GM12878 (cell line): ENCODE results near the gene CA11. TPM values are rescaled to one million over a fixed set of nuclear protein-coding genes. Genes with fewer than 3 reads are reported as not detected.

Experiments used
- ATAC-seq: fragments of 200-7000 bp; cut with Tn5 transposase; 3 replicates; pipeline ENCODE4 v1.9.1; 2020; ENCODE audit warnings: mild to moderate bottlenecking, moderate library complexity
- BruUV-seq: library from RNA; stranded (reverse); fragments of 400-500 nt; replicated peaks from 2 replicates; lab custom pipeline; 2021; lab: Mats Ljungman, UMichigan
- CTCF ChIA-PET: fragments of 300-600 bp; sonication (Branson Sonifier 250); formaldehyde crosslinking; extraction: SDS; loops from one replicate; lab custom pipeline; 2021; ENCODE audit warnings: inconsistent platforms; lab: Yijun Ruan, JAX
- POLR2A ChIA-PET: fragments of 350-600 bp; formaldehyde crosslinking; extraction: SDS; loops from one replicate; lab custom pipeline; 2021; ENCODE audit warnings: inconsistent platforms; lab: Charles Lee
- RAD21 ChIA-PET: fragments of 300-600 bp; sonication (Branson Sonifier 250); formaldehyde crosslinking; loops from one replicate; lab custom pipeline; 2023; ENCODE audit warnings: antibody characterized with exemption; ENCODE audit not compliant: unreplicated experiment; lab: Charles Lee
- SMC1A ChIA-PET: fragments of 300-600 bp; sonication (Branson Sonifier 250); formaldehyde crosslinking; loops from one replicate; lab custom pipeline; 2023; ENCODE audit not compliant: unreplicated experiment, uncharacterized antibody; lab: Charles Lee
- DNase-seq: peaks from one replicate; pipeline ENCODE4 v3.0.0-alpha.2; 2011; ENCODE audit warnings: low read depth, low spot score
- FAIRE-seq: peaks from 3 replicates; lab custom pipeline; 2011; peaks lifted over from hg19 to GRCh38; lab: Jason Lieb, UNC
- H2AFZ ChIP-seq: 2 replicates; pipeline ENCODE4 v1.6.0; 2011; ENCODE audit warnings: low read depth, low read length, control low read depth; ENCODE audit not compliant: control insufficient read depth
- H3K27ac ChIP-seq: 2 replicates; pipeline ENCODE4 v1.5.1; 2011; ENCODE audit warnings: control low read depth; ENCODE audit not compliant: control insufficient read depth, insufficient read depth
- H3K27me3 ChIP-seq, 2 experiments: replicated peaks in 1 of 2; 2 replicates each; pipeline versions ENCODE4 v1.6.0 to v1.6.1; 2011; ENCODE audit warnings: low read length in 1 of 2; ENCODE audit not compliant: control insufficient read depth in 2 of 2, insufficient read depth in 2 of 2
- H3K36me3 ChIP-seq, 2 experiments: 2 replicates each; pipeline ENCODE4 v1.5.1; 2011; ENCODE audit warnings: low read length in 1 of 2; ENCODE audit not compliant: control insufficient read depth in 2 of 2, insufficient read depth in 2 of 2
- H3K4me1 ChIP-seq: 2 replicates; pipeline ENCODE4 v1.6.1; 2011; ENCODE audit warnings: mild to moderate bottlenecking, low read length, moderate library complexity, mixed read lengths; ENCODE audit not compliant: control insufficient read depth, insufficient read depth
- H3K4me2 ChIP-seq: 2 replicates; pipeline ENCODE4 v1.6.0; 2011; ENCODE audit warnings: control low read depth; ENCODE audit not compliant: control insufficient read depth, insufficient read depth
- H3K4me3 ChIP-seq: fragments of 200-600 bp; sonication (generic); 2 replicates; pipeline ENCODE4 v1.5.1; 2016
- H3K79me2 ChIP-seq: 2 replicates; pipeline ENCODE4 v1.6.0; 2011; ENCODE audit warnings: low read length; ENCODE audit not compliant: control insufficient read depth, insufficient read depth
- H3K9ac ChIP-seq: 2 replicates; pipeline ENCODE4 v1.8.0; 2011; ENCODE audit warnings: low read length, control low read depth, mixed read lengths; ENCODE audit not compliant: control insufficient read depth, insufficient read depth
- H3K9me3 ChIP-seq: replicated peaks from 3 replicates; pipeline ENCODE4 v1.5.1; 2011; ENCODE audit warnings: mild to moderate bottlenecking, low read length; ENCODE audit not compliant: control insufficient read depth, insufficient read depth
- H4K20me1 ChIP-seq: 2 replicates; pipeline ENCODE4 v1.6.0; 2011; ENCODE audit not compliant: control insufficient read depth, insufficient read depth
- CHD1 ChIP-seq: IDR thresholded peaks from 2 replicates; pipeline ENCODE4 v1.6.1; 2012; ENCODE audit warnings: low read depth, low read length, improper control_type of control experiment
- CHD4 ChIP-seq: fragments of 200-600 bp; sonication (generic); IDR thresholded peaks from 2 replicates; pipeline ENCODE4 v1.6.1; 2016; ENCODE audit warnings: mild to moderate bottlenecking
- NFXL1 ChIP-seq: fragments of 450-650 bp; IDR thresholded peaks from 2 replicates; pipeline ENCODE4 v1.6.1; 2017; ENCODE audit warnings: antibody characterized with exemption, mild to moderate bottlenecking, borderline replicate concordance
- PAX5 ChIP-seq: IDR thresholded peaks from 2 replicates; pipeline ENCODE4 v1.6.1; 2011; ENCODE audit warnings: low read depth, low read length, borderline replicate concordance
- TBL1XR1 ChIP-seq: IDR thresholded peaks from 2 replicates; pipeline ENCODE4 v1.6.1; 2012; ENCODE audit warnings: low read depth, low read length, improper control_type of control experiment
- WGBS: methylation state at CpG from one replicate; pipeline ENCODE4 v1.1.6; 2016; ENCODE audit warnings: low lambda C conversion rate; ENCODE audit not compliant: insufficient replicate concordance, insufficient coverage; ENCODE audit errors: missing lambda C conversion rate; 5-methylcytosine and 5-hydroxymethylcytosine counted together
- in situ Hi-C: fragments of 300-500 bp; cut with MboI; formaldehyde crosslinking; loops from 9 replicates; pipeline ENCODE4 v1.14.3; 2018; ENCODE audit warnings: mixed read lengths
- intact Hi-C: fragments of 100-400 bp; cut with micrococcal nuclease; formaldehyde crosslinking; loops from one replicate; pipeline ENCODE4 v1.14.2; 2022; ENCODE audit not compliant: unreplicated experiment
- polyA plus RNA-seq, 11 experiments: library from polyadenylated mRNA; depleted of rRNA in 4 of 11; unstranded in 6 of 11; stranded (reverse) in 5 of 11; fragments of >200 nt; fragmentation: Nextera tagmentation in 4 of 11; fragmentation: Illumina TruSeq in 1 of 11; extraction: Ambion mirVana in 4 of 11; extraction: Trizol in 1 of 11; gene quantifications; 1 replicate in 1 of 11; 2 replicates in 10 of 11; pipeline versions ENCODE4 v1.2.1 to v1.2.3, GENCODE V29; 2011 to 2016; ENCODE audit warnings: inconsistent platforms in 2 of 11, missing spikeins in 2 of 11, low read depth in 1 of 11
- total RNA-seq, 4 experiments: library from RNA; depleted of rRNA in 3 of 4; stranded (reverse); fragments of >200 nt in 3 of 4; fragmentation: Illumina TruSeq in 1 of 4; extraction: Trizol in 1 of 4; gene quantifications; 2 replicates each; pipeline versions ENCODE4 v1.2.1 to v1.2.3, GENCODE V29; 2013 to 2021
- TF ChIP-seq, protein P1 (sequence below): fragments of 450-650 bp; IDR thresholded peaks from 2 replicates; pipeline ENCODE4 v1.6.1; 2014; ENCODE audit warnings: mild to moderate bottlenecking
- TF ChIP-seq, protein P2 (sequence below): fragments of 450-650 bp; IDR thresholded peaks from 2 replicates; pipeline ENCODE4 v1.6.1; 2016; ENCODE audit warnings: mild to moderate bottlenecking
- TF ChIP-seq, protein P3 (sequence below): fragments of 450-650 bp; IDR thresholded peaks from 2 replicates; pipeline ENCODE4 v1.6.1; 2017; ENCODE audit warnings: mild to moderate bottlenecking

The CA11 gene
- total and polyA plus RNA-seq, 10 of the 15 experiments (the other 5 are each of a cell fraction or from before 2014, with no cell fraction given) = 1.7 to 7.5 (median 2.4) TPM

DNA sequence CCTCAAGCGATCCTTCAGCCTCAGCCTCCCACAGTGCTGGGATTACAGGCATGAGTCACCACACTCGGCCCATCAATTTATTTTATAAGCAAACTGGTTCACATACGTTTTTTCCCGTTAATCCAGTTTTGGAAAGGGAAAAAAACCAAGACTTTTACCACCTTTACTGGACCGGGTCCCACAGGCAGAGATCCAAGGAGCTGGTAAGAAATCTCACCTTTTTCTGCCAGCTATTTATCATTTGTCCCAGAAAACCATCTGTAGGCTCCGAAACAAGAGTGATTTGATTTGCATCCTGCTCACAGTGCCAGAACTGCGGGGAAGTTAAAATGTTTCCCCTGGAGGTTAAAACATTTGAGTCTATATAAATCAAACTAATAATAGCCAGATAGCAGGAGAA lies 43.5 kb upstream of the CA11 start:
- WGBS = 33% methylated on average over 7 of the region's 7 CpGs
- no TSS peak for BruUV-seq
- no peak for TF ChIP-seq PAX5
- TF ChIP-seq CHD4 = no peak
- TF ChIP-seq, protein P1, sequence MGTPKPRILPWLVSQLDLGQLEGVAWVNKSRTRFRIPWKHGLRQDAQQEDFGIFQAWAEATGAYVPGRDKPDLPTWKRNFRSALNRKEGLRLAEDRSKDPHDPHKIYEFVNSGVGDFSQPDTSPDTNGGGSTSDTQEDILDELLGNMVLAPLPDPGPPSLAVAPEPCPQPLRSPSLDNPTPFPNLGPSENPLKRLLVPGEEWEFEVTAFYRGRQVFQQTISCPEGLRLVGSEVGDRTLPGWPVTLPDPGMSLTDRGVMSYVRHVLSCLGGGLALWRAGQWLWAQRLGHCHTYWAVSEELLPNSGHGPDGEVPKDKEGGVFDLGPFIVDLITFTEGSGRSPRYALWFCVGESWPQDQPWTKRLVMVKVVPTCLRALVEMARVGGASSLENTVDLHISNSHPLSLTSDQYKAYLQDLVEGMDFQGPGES = no peak
- TF ChIP-seq, protein P2, sequence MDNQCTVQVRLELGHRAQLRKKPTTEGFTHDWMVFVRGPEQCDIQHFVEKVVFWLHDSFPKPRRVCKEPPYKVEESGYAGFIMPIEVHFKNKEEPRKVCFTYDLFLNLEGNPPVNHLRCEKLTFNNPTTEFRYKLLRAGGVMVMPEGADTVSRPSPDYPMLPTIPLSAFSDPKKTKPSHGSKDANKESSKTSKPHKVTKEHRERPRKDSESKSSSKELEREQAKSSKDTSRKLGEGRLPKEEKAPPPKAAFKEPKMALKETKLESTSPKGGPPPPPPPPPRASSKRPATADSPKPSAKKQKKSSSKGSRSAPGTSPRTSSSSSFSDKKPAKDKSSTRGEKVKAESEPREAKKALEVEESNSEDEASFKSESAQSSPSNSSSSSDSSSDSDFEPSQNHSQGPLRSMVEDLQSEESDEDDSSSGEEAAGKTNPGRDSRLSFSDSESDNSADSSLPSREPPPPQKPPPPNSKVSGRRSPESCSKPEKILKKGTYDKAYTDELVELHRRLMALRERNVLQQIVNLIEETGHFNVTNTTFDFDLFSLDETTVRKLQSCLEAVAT = no peak
- TF ChIP-seq TBL1XR1 = no peak
- TF ChIP-seq CHD1 = no peak
- TF ChIP-seq NFXL1 = no peak
- TF ChIP-seq, protein P3, sequence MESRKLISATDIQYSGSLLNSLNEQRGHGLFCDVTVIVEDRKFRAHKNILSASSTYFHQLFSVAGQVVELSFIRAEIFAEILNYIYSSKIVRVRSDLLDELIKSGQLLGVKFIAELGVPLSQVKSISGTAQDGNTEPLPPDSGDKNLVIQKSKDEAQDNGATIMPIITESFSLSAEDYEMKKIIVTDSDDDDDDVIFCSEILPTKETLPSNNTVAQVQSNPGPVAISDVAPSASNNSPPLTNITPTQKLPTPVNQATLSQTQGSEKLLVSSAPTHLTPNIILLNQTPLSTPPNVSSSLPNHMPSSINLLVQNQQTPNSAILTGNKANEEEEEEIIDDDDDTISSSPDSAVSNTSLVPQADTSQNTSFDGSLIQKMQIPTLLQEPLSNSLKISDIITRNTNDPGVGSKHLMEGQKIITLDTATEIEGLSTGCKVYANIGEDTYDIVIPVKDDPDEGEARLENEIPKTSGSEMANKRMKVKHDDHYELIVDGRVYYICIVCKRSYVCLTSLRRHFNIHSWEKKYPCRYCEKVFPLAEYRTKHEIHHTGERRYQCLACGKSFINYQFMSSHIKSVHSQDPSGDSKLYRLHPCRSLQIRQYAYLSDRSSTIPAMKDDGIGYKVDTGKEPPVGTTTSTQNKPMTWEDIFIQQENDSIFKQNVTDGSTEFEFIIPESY = no peak
- no peak for FAIRE-seq
- ChIA-PET RAD21 (no interaction called here), SMC1A (no interaction called here), CTCF (interaction anchor here (1.2 kb wide), 1 partner anchor 15 kb away, joined by 3 read pairs; no protein-coding TSS in a partner anchor), POLR2A (no interaction called here)
- H3K27ac ChIP-seq = no peak overlapping the region
- no peak for DNase-seq
- H3K9me3 ChIP-seq = no peaks in the 10 kb centered on the region
- H3K4me2 ChIP-seq = no peak overlapping the region
- no peak overlapping the region for H2AFZ ChIP-seq
- H3K9ac ChIP-seq = no peak overlapping the region
- no peaks in the 10 kb centered on the region for H3K4me1 ChIP-seq
- intact Hi-C loops = no loop called here
- H3K4me3 ChIP-seq = no peak overlapping the region
- no peaks in the 10 kb centered on the region for H3K79me2 ChIP-seq
- ATAC-seq = no peak
- H3K27me3 ChIP-seq = no peaks in the 10 kb centered on the region; a peak in 1 of 4 replicates
- no peaks in the 10 kb centered on the region for H4K20me1 ChIP-seq
- in situ Hi-C loops = no loop called here
- H3K36me3 ChIP-seq = no peaks in the 10 kb centered on the region
